NCI-H345 (cell line): Measurements from ENCODE around the gene LIG1.
"Not testable (repeated sequence)": the region's sequence is repeated elsewhere in the genome, so short reads cannot be mapped to it uniquely, and the experiment has no call there.

ENCODE experiments used
- DNase-seq: peaks from one replicate; lab custom pipeline; 2025; lab: John Stamatoyannopoulos, UW

LIG1 gene

GRCh38 chr19:48070177-48070769 is 99.9 kb downstream of the LIG1 start:
- not testable (repeated sequence) for DNase-seq

- no peak for DNase-seq
These were observed 100.7 kb downstream of the LIG1 start for GRCh38 chr19:48069435-48069834.
